ENCODE results near the gene NXPE4.
A peak's percentile ranks its signal among the peaks of the same experiment; 100 is the strongest.
"Not testable (repeated sequence)": the region's sequence is repeated elsewhere in the genome, so short reads cannot be mapped to it uniquely, and the experiment has no call there.

NXPE4 gene

DNA sequence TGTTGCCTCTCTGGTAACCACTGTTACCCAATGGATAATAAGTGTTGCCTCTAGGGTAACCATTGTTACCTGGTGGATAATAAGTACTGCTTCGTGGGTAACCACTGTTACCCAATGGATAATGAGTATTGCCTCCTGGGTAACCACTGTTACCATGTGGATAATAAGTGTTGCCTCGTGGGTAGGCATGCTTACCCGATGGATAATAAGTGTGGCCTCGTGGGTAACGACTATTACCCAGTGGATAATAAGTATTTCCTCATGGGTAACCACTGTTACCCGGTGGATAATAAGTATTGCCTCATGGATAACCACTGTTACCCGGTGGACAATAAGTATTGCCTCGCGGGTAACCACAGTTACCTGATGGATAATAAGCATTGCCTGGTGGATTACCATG is 13.8 kb upstream of the NXPE4 start:
- DNase-seq, result no peak

DNA sequence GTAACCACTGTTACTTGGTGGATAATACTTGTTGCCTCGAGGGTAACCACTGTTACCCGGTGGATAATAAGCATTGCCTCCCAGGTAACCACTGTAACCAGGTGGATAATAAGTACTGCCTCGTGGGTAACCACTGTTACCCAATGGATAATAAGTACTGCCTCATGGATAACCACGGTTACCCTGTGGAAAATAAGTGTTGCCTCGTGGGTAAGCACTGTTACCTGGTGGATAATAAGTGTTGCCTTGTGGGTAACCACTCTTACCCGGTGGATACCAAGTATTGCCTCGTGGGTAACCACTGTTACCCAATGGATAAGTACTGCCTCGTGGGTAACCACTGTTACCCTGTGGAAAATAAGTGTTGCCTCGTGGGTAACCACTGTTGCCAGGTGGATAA is 13.0 kb upstream of the NXPE4 start:
- DNase-seq, result not testable (repeated sequence)

DNA sequence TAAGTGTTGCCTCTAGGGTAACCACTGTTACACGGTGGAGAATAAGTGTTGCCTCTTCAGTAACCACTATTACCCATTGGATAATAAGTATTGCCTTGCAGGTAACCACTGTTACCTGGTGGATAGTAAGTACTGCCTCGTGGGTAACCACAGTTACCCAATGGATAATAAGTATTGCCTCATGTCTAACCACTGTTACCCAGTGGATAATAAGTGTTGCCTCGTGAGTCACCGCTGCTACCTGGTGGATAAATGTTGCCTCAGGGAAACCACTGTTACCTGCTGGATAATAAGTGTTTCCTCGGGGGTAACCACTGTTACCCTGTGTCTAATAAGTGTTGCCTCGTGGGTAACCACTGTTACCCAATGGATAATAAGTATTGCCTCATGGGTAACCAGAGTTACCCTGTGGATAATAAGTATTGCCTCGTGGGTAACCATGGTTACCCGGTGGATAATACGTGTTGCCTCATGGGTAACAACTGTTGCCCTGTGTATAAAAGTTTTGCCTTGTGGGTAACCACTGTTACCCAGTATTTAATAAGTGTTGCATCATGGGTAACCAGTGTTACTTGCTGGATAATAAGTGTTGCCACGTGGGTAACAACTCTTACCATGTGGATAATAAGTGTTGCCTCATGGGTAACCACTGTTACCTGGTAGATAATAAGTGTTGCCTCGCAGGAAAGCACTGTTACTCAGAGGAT is 12.3 kb upstream of the NXPE4 start:
- no peak for DNase-seq

DNA sequence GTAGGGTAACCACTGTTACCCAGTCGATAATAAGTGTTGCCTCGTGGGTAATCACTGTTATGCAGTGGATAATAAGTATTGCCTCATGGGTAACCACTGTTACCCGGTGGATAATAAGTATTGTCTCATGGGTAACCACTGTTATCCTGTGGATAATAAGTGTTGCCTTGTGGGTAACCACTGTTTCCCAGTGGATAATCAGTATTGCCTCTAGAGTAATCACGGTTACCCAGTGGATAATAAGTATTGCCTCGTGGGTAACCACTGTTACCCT is 11.2 kb upstream of the NXPE4 start:
- not testable (repeated sequence) for DNase-seq

DNA sequence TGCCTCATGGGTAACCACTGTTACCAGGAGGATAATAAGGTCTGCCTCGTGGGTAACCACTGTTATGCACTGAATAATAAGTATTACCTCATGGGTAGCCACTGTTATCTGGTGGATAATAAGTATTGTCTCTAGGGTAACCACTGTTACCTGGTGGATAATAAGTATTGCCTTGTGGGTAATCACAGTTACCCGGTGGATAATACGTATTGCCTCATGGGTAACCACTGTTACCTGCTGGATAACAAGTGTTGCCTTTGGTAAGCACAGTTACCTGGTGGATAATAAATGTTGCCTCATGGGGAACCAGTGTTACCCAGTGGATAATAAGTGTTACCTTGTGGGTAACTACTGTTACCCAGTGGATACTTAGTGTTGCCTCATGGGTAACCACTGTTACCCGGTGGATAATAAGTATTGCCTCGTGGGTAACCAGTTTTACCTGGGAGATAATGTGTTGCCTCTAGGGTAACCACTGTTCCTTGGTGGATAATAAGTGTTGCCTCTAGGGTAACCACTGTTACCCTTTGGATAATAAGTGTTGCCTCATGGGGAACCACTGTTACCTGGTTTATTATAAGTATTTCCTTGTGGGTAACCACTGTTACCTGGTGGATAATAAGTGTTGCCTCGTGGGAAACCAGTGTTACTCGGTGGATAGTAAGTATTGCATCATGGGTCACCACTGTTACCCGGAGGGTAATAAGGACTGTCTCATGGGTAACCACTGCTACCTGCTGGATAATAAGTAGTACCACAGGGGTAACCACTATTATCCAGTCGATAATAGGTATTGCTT is 10.6 kb upstream of the NXPE4 start:
- DNase-seq, result no peak

DNA sequence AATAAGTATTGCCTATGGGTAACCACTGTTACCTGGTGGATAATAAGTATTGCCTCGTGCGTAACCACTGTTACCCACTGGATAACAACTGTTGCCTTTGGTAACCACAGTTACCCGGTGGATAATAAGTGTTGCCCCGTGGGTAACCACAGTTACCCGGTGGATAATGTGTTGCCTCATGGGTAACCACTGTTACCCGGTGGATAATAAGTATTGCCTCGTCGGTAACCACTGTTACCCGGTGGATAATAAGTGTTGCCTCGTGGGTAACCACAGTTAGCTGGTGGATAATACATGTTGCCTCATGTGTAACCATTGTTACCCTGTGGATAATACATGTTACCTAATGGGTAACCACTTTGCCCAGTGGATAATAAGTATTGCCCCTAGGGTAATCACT is 9.8 kb upstream of the NXPE4 start:
- DNase-seq, result no peak

DNA sequence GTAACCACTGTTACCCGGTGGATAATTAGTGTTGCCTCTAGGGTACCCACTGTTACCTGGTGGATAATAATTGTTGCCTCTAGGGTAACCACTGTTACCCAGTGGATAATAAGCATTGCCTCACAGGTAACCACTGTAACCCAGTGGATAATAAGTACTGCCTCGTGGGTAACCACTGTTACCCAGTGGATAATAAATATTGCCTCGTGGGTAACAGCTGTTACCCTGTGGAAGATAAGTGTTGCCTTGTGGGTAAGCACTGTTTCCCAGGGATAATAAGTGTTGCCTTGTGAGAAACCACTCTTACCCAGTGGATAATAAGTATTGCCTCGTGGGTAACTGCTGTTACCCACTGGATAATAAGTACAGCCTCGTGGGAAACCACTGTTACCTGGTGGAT is 9.3 kb upstream of the NXPE4 start:
- no peak for DNase-seq

DNA sequence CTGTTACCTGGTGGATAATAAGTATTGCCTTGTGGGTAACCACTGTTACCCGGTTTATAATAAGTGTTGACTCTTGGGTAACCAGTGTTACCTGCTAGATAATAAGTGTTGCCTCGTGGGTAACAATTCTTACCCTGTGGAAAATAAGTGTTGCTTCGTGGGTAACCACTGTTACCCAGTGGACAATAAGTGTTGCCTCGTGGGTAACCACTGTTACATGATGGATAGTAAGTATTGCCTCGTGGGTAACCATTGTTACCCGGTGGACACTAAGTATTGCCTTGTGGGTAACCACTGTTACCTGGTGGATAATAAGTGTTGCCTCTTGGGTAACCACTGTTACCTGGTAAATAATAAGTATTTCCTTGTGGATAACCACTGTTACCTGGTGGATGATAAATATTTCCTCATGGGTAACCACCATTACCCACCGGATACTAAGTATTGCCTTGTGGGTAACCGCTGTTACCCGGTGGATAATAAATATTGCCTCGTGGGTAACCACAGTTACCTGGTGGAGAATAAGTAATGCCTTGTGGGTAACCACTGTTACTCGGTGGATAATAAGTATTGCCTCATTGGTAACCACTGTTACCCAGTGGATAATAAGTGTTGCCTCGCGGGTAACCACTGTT is 8.7 kb upstream of the NXPE4 start:
- no peak for DNase-seq

DNA sequence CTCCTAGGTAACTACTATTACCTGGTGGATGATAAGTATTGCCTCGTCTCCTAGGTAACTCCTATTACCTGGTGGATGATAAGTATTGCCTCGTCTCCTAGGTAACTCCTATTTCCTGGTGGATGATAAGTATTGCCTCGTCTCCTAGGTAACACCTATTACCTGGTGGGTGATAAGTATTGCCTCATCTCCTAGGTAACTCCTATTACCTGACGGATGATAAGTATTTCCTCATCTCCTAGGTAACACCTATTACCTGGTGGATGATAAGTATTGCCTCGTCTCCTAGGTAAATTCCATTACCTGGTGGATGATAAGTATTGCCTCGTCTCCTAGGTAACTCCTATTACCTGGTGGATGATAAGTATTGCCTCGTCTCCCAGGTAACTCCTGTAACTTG is 7.6 kb upstream of the NXPE4 start:
- not testable (repeated sequence) for DNase-seq

DNA sequence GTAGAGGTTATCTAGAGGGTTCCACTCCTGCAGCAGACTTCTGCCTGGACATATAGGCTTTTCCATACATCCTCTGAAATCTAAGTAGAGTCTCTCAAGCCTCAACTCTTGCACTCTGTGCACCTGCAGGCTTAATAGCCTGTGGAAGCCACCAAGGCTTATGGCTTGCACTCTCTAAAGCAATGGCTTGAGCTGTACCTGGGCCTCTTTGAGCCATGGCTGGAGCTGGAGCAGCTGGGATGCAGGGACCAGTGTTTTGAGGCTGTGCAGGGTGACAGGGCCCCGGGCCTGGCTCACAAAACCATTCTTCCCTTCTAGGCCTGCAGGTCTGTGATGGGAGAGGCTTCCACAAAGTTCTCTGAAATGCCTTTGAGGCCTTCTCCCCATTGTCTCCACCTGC is 2.9 kb upstream of the NXPE4 start:
- no peak for DNase-seq

DNA sequence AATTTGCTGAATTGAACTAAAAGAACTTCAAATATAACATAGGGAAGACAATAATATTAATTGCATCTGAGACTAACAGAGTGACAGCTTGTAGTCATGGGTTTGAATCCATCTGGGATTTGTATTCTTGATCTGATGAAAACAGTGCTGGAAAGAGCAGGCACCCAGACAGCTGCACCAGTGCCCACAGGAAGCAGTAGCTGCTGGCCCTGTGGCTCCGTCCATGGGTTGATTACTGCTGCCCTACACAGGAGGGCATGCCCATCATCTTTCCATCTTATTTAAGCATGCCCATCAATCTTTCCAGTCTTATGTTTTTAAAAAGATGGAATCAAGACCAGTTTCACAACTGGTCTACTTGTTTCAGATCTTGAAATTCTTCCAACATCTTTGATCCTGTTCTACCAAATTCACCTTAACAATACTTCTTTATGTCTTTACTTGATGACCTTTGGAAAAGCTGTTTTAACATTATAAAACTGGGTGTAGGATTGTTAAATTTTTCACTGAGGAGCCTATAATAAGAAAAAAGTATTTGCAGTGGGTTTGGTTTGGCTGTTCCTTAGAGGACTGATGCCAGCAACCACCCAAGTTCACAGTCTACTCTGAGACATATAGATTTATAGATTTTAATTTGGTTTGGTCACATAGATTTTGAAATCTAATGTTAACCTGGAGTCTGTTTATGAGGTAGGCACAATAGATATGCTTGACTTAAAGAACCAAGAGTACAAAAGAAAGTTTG is 761 bp upstream of the NXPE4 start:
- no peak for DNase-seq

DNA sequence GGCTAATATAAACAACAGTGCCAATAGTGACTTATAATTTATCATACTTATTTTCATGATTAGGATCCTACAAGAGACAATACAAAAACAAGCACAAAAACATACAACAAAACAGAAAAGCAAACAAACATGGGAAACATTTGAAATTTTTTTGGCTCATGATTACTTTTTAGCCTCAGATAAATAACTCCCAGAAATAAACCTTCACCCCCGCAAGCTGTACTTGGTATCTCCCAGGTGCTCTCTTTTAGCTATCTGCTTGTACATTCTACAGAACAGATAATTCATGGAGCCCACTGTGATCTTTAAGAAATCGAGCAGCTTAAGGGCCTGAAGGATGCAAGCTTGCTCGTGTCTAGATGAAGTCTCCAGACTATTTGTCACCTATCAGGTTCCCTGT is 883 bp downstream of the NXPE4 start:
- DNase-seq, result no peak

DNA sequence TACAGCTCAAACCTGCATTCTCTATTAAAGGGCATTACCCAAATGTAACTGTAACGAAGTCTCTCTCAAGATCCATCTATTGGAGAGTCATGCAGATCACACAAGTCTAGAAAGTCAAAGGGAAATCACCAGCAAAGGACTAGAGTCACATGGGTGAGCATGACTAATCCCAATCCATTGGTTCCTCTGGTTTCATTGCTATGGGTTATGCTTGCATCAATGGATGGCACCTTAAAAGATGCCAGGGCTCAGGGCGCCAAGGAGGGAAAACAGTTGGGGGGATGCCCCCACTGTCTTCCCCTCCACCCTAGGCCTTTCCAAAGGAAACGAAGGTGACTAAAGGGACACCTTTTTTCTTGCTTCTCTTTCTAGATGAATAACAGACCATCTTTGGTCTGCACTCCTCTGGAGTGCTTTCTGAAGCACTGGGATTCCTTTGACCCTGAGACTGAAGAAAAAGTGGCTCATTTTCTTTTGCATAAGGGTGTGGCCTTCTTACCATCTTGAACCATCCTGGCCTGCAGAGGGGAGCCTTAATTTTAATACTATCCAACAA is 8.1 kb downstream of the NXPE4 start:
- no peak for DNase-seq

DNA sequence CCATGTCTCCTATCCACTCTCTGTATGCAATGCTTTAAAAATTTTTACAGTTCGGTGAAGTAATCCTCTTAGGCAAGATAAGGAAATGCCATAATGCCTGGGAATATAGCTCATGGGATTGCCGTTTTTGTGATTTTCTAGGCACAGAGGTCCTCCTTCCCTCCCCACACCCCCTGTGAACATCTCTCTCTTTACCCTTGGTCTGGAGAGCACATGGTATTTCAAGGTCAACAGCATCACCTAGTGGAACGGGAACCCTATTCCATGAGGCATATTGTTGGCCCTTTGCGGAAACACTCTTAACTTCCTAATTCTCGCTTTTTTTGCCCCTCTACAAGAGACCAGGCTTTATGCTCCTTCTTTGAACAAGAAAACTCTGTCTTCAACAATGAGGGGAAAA is 8.8 kb downstream of the NXPE4 start:
- no peak for DNase-seq

DNA sequence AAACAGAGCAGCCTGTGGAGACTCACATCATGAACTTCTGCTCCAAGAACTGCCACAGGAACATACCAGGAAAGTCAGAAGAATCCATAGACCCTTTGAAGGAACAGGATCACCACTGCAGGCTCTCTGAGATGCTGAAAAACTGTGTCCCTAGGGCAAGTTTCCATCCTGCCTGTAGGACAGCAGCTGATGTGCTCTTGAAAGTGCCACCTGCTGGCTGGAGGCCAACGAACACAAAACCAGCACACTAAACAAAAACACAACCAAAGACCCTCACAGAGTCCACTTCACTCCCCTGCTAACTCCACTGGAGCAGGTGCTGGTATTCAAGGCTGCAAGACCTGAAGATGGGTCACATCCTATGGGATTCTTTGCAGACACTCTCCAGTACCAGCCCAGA is 23.9 kb downstream of the NXPE4 start:
- no peak for DNase-seq

DNA sequence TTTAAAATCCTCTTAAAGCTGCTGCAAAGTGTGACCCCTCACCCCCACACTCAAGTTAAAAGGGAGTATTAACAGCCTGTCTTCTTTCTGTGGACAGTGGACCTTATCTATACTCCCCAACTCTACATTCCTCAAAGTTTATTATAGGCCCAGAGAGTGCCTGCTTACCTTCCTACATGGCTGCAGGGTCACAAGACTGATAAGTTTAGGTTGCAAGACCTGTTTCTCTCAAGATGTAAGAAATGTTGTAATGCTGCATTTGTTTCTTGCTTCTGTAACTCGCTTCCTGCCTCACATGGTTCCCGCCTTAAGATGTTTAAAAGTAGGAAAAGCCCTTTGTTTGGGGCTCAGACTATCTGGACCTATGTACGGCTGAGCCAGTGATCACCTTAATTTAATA is 25.8 kb downstream of the NXPE4 start:
- DNase-seq, result no peak

DNA sequence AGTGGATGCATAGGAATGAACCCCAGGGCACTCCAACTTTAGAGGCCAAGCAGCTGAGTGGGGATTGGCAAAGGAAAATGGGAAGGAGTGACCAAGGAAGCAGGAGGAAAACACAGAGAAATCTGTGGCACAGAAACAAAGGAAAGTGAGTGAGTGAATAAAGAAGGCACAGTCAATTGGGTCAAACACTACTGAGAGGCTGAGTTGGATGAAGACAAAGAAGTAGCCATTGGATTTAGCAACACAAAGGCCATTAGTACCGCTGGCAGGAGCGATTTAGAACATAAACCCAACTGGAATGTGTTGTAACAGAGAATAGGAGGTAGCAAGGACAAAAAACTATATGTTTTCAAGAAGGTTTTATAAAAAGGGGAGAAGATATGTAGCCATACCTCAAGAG is 29.3 kb downstream of the NXPE4 start:
- no peak for DNase-seq

DNA sequence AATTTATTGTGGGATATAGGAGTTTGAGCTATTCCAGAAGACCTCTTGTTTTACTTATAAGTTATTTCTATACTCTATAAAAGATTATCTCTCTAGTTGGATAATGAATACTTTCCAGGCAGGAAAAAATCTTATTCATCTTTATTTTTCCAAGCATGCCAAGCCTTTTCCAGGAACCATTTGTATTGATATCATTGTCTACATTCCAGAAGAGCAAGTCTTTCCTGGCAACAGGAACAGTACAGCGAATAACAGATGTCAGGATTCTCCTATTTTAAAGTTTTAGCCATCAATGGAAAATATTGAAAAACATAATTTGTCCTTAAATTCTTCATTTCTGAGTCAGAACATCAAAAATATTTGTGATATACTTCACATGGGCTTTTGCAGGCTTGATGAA is 30.8 kb downstream of the NXPE4 start:
- no peak for DNase-seq

DNA sequence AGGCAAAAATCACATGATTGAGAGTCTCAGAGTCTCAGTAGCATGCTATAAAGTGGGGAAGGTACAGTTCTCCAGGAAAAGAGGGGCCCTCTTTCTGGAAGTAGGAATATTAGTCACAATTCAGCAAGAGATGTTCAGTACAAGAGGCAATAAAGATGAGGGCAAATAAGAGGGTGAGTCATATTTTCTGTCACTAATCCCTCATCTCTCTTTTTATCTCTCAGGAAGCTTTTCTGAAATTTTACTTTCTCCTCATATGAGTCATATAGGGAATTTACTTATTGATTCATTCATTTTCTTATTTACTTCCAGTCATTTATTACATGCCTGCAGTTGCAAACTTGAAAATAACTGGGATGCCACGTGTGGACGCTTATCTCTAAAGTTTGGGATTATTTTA is 32.5 kb downstream of the NXPE4 start:
- peak; percentile 54 for DNase-seq

DNA sequence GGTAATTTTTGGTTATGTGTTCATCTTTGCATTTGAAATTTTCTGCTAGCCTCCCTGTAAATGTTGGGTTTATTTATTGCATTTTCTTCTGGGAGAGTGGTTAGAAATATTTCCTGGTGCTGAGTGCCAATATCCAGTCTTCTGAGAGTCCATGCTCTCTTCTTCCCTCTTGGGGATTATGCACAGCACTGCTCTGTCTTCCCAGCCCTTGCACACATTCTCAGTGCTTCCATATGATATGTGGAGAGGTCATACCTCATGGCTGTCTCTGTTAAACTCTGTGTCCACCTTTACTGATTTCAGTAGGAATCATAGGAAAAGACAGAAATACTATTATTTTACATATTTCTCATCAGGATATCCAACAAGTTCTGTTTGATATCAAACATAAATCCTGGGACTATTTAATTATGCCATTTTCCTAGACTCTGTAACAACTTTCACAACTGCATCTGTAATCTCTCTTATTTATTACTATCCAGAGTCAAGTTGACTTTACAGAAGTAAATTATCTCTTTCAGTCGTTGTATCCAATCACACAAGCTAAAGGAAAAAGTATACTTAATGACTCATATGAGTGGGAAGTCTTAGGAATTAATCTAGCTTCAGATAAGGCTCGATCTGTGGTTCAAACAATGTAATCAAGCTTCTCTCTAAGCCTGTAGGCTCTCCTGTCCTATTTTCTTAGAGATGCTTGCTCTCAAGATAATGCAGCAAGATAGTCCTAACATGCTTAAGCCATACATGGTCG is 33.2 kb downstream of the NXPE4 start:
- DNase-seq, result peak; percentile 82

DNA sequence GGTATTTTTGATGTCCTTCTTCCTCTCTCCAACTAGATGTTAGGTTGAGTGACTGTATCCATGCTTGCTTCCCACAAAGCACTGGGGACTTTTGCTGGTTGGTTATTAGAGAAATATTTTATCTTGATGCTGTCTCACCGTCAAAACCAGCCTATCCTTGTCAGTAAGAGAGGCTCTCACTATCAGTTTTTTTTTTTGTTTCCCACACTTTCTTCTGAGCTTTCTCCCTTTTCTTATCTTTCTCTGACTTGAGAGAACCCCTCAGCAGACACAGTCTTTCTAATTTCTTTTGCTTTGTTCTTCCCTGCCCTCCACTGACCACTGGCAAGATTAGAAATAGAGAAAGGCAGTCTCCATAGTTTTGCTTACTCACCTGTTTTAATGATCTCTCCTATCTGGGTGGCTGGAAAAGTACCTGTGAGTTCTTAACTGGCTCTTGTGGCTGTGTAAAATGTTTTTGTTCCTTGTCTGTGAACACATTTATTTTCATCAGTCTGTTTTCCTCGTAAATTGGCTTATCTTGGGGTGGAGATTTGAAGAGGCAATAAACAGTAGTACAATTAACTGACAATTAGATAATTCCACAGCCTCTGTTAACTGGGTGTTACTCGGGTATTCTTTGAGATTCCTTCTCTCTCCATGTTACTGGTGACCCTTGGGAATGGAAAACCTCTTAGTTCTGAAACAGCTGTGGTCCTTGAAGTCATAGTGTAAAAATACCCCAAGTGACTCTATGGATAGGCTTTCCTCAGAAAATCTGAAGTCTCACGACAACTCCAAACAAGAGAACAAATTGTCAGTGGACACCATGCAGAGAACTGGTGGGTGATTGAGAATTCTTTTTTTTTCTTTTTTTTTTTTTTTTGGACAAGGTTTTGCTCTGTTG is 35.9 kb downstream of the NXPE4 start, which contains the start of gene NXPE1:
NXPE1 (minus strand) TSS at position 457 of the 886 bp plus-strand sequence. CDS start 8,680 bp downstream, outside the sequence.
- peak; percentile 30 for DNase-seq

Data from NCI-H226 (cell line).